ENCODE measurements around the gene TMLHE. TPM values are rescaled to one million over a fixed set of nuclear protein-coding genes. Genes with fewer than 3 reads are reported as not detected.
"Not testable (repeated sequence)": the region's sequence is repeated elsewhere in the genome, so short reads cannot be mapped to it uniquely, and the experiment has no call there.

Gene TMLHE
- total RNA-seq, 1 donor from 2014 or later, result 27.6 TPM

- H3K4me2 ChIP-seq, result no peak overlapping the region
- Mint-ChIP-seq H3K36me3 (no peaks in the 10 kb centered on the region), H3K27me3 (ENCODE audit: insufficient read depth, low read depth) (peaks cover 3% of the 10 kb centered on the region), H3K9me3 (peaks cover 4% of the 10 kb centered on the region), H3K27ac (no peak overlapping the region), H3K4me1 (no peaks in the 10 kb centered on the region), H3K4me3 (no peak overlapping the region)
- H2AFZ ChIP-seq (replicated peaks), result no peak overlapping the region
- TF ChIP-seq EZH2 (IDR thresholded peaks at IDR 0.05) (no peak), CTCF (IDR thresholded peaks at IDR 0.05) (no peak), EZH2phosphoT487 (IDR thresholded peaks at IDR 0.05) (no peak)
- no peaks in the 10 kb centered on the region for H3F3A ChIP-seq (ENCODE audit: low read depth)
- H3K79me2 ChIP-seq (ENCODE audit: low read depth), result no peaks in the 10 kb centered on the region
- DNase-seq (ENCODE audit: low spot score), result no peak
- H3K27ac ChIP-seq, result no peak overlapping the region
- H3K9me3 ChIP-seq (ENCODE audit: low read depth), result no peaks in the 10 kb centered on the region
- no peaks in the 10 kb centered on the region for H3K36me3 ChIP-seq
- no peak overlapping the region for H3K4me3 ChIP-seq
- H4K20me1 ChIP-seq (ENCODE audit: low read depth), result no peaks in the 10 kb centered on the region
- no peaks in the 10 kb centered on the region for H3K27me3 ChIP-seq
- peaks cover 2% of the 10 kb centered on the region for H3K4me1 ChIP-seq
- no peak overlapping the region for H3K9ac ChIP-seq
These were observed 30.5 kb upstream of the TMLHE start for GRCh38 chrX:155643240-155643639.

GRCh38 chrX:155641371-155641770, 28.6 kb upstream of the TMLHE start:
- H3K4me1 ChIP-seq; H3K27me3 ChIP-seq; H3K9me3 ChIP-seq (ENCODE audit: low read depth); H3K9ac ChIP-seq; H3K79me2 ChIP-seq (ENCODE audit: low read depth); H4K20me1 ChIP-seq (ENCODE audit: low read depth); H3K27me3 Mint-ChIP-seq (ENCODE audit: insufficient read depth, low read depth); H3K9me3 Mint-ChIP-seq; H3K4me1 Mint-ChIP-seq; H3K36me3 Mint-ChIP-seq; H3K27ac ChIP-seq; H3K36me3 ChIP-seq; H3F3A ChIP-seq (ENCODE audit: low read depth): not testable (repeated sequence)
- DNase-seq (ENCODE audit: low spot score), result peak; percentile 6
- H3K4me3 ChIP-seq, result peak overlapping the region; percentile 5
- peak overlapping the region; percentile 53 for H2AFZ ChIP-seq (replicated peaks)
- Mint-ChIP-seq H3K27ac (peak overlapping the region; percentile 21), H3K4me3 (peak overlapping the region; percentile 81)
- H3K4me2 ChIP-seq, result peak overlapping the region; percentile 32

GRCh38 chrX:155637714-155638113, 25.0 kb upstream of the TMLHE start:
- Histone ChIP-seq H3K9me3 (ENCODE audit: low read depth) (no peaks in the 10 kb centered on the region), H3K79me2 (ENCODE audit: low read depth) (no peaks in the 10 kb centered on the region), H3K9ac (no peak overlapping the region), H3K36me3 (no peaks in the 10 kb centered on the region), H3K4me3 (no peak overlapping the region), H3K27me3 (no peaks in the 10 kb centered on the region), H3K4me2 (no peak overlapping the region), H3K4me1 (peaks cover 2% of the 10 kb centered on the region), H3K27ac (no peak overlapping the region), H2AFZ (replicated peaks) (no peak overlapping the region), H3F3A (ENCODE audit: low read depth) (no peaks in the 10 kb centered on the region), H4K20me1 (ENCODE audit: low read depth) (no peaks in the 10 kb centered on the region)
- H3K36me3 Mint-ChIP-seq, result no peaks in the 10 kb centered on the region
- no peak for TF ChIP-seq CTCF (IDR thresholded peaks at IDR 0.05)
- no peak for TF ChIP-seq EZH2 (IDR thresholded peaks at IDR 0.05)
- TF ChIP-seq EZH2phosphoT487 (IDR thresholded peaks at IDR 0.05), result no peak
- peaks cover 3% of the 10 kb centered on the region for H3K27me3 Mint-ChIP-seq (ENCODE audit: insufficient read depth, low read depth)
- no peak overlapping the region for H3K4me3 Mint-ChIP-seq
- no peak overlapping the region for H3K27ac Mint-ChIP-seq
- H3K9me3 Mint-ChIP-seq, result peaks cover 5% of the 10 kb centered on the region
- DNase-seq (ENCODE audit: low spot score), result no peak
- peaks cover 5% of the 10 kb centered on the region for H3K4me1 Mint-ChIP-seq

GRCh38 chrX:155635019-155635418, 22.3 kb upstream of the TMLHE start:
- H3K27ac ChIP-seq; DNase-seq (ENCODE audit: low spot score); H3K4me1 ChIP-seq; H3K4me3 ChIP-seq; H3K4me1 Mint-ChIP-seq; H3K9me3 ChIP-seq (ENCODE audit: low read depth); H3K36me3 ChIP-seq; H3K4me3 Mint-ChIP-seq; H3K27me3 ChIP-seq; H3K27ac Mint-ChIP-seq; H2AFZ ChIP-seq (replicated peaks); H4K20me1 ChIP-seq (ENCODE audit: low read depth); H3K9ac ChIP-seq; H3K79me2 ChIP-seq (ENCODE audit: low read depth); H3K4me2 ChIP-seq; H3K27me3 Mint-ChIP-seq (ENCODE audit: insufficient read depth, low read depth); H3K36me3 Mint-ChIP-seq; H3F3A ChIP-seq (ENCODE audit: low read depth): not testable (repeated sequence)
- H3K9me3 Mint-ChIP-seq, result peaks cover 16% of the 10 kb centered on the region
